GM19238 (cell line): ENCODE results near the gene ADAMTS2.
A peak's percentile ranks its signal among the peaks of the same experiment; 100 is the strongest.

Source experiments
- DNase-seq: peaks from one replicate; pipeline ENCODE4 v3.0.0; 2011; ENCODE audit warnings: low spot score; ENCODE audit not compliant: insufficient read length

The ADAMTS2 gene

DNA sequence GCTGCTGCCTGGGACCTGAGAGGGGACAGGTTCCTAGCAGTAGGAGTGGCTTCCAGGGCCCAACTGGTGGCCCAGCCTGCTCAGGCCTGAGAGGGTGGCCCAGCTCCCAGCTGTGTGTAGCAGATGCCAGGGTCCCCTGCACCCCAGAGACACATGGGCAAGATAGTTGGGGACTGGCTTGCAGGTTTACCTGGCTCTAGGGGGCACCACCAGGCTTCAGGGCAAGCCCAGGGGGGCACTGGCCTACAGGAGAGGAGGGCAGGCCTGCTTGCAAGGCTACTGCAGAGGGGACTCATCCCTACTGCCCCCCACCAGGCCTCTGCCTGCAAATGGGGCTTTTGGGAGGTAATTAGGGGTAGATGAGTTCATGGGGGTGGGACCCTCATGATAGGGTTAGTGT is 161.8 kb downstream of the ADAMTS2 start:
- no peak for DNase-seq

DNA sequence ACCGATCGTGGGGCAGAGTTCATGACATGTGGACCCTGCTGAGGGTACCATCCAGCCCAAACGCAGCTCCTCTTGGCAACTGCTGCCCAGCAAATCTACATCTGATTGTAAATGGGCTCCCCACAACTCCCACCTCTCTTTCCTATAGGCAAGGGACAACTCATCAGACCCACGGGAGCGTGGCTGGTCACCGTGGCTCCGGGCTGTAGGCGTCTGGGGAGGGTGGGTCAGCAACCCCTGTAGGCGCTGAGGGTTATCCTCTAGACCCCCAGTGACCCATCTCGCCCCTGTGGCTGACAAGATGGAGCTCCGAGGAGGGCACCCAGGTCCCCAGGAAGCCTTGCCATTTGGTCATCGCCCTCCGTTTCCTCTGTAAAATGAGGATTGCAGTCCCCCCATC is 162.7 kb downstream of the ADAMTS2 start:
- no peak for DNase-seq

DNA sequence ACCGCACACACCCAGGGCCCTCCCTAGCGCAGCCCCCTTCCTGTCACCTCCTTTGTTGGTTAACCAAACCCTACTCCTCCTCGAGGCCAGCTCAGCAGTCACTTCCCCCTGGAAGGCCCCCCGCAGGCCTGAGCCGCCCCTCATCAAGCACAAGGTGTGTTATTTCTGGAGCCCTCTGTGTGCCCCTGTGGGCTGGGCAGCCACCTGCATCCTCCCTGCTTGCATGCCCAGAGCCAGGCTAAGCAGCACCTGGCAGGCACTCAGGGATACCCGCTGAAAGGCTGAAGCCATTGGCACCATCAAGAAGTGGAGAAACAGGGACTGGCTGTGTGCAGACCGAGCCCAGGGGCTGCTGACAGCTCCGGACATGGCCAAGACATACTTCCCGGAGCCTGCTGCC is 163.3 kb downstream of the ADAMTS2 start:
- DNase-seq: no peak

DNA sequence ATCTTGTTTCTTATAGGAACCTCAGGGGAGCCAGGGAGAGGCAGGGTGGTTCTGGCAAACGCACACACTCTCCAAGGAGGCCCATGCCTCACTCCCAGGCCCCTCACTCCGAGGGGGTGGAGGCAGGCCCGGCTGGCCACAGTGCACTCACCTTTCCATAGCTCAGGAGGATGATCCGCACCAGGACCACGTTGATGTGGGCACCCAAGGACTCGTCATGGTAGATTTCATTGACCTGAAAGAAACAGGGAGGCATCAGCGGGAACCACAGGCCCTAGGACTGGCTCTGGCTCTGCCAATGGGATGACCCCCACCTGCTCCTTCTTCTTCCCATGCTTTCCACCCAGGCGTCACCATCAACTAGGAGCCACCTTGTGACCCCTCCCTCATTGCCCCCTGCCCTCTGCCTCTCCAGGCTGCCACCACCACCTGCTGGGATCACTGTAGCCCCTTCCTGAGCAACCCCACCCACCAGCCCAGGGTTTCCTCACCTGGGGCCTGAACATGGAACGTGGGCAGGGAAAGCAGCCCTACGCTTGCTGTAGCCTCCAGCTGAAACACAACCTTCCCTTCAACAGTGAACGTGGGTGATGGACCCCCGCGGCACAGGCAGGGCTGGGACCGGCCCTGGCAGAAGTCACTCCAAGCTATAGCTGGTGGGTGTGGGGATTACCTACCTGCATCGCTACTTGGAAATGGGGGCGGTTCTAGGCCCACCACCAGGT is 164.2 kb downstream of the ADAMTS2 start:
- DNase-seq: no peak

DNA sequence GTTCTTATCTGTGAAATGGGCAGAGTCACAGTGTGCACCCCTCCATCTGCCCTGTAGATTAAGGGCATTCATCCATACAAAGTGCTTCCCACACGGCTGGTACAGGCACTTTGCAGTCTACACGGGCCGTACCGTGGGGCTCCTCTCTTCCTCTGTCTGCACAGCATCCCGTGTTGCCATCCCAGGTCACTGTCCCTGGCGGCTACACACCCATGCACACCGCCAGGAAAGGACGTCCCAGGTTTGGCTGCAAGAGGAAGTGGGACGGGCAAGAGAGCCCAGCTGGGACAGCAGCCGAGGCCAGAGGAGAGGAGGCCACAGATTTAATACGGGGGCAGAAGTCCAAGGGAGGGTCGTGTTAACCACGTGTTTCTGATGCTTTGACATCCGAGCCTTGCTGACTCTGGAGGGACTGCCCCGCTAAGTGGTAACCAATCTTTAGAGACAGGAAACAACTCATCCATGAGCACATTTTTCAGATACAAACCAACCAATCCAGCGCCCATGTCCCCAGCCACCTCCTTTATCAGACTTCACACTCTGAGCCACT is 165.1 kb downstream of the ADAMTS2 start:
- no peak for DNase-seq

DNA sequence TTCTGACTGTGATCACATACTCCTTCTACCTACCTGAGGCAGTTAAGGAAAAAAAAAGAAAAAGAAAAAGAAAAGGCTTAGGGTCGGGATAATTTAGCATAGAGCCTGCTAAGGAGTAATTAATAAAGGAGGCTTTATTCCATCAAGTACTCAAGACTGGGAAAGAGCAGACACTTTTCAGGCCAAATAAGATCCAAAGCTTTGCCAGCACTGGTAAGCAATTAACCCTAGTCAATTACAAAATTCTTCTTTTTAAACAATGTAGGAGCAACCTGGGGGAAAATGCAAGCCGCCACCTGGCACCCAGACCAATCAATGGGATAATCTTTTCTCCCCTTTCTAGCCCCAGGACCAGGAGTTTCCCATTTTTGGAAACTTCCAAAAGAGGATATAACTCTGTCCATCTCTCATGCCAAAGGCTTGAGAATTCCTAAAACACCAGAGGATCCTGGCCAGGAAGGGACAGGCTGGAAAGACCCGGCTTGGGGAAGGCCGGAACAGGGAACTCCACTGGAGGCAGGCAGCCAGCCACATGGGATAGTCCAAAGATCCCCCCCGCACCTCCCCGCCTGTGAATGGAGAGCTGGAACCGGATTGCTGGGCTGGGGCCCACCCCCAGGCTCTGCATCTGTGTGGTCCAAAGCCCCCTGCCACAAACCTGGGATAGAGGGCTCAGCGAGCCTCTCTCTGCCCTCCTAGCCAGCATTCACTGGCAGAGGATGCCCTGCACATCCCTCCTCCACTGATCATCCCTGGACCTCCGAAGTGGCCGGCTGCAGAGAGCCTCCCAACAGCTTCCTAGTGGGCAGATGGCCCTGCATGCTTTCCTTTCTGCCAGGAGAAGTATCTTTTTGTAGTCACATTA is 167.3 kb downstream of the ADAMTS2 start:
- no peak for DNase-seq

DNA sequence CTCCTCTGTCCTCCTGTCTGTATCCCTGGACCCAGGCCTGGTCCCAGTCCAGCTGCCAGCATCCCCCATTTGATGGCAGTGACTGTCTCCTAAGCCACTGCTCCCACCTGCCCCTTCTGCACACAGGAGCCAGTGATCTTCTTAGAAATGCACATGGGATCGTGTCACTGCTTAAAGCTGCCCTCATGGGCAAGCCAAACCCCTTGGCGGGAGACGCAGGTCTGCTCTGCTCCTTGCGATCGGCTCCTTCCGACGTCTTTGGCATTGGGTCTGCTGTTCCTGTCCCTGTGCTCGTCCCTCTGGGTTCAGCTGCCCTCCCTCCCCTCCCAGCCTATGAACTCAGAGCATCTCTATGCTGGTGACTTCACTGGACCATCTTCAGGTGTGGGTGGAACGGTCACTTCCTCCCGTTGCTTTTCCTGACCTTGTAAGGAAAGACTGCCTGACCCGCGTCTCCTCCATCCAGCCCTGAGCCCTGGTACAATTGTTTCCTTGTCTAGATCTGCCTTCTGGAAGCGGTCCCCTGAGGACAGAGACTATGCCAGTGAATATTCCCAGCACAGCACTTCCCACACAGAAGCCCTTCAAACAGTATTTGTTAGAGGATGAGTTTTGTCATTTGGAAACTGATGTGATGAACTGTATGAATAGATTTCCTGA is 168.6 kb downstream of the ADAMTS2 start:
- DNase-seq: no peak

DNA sequence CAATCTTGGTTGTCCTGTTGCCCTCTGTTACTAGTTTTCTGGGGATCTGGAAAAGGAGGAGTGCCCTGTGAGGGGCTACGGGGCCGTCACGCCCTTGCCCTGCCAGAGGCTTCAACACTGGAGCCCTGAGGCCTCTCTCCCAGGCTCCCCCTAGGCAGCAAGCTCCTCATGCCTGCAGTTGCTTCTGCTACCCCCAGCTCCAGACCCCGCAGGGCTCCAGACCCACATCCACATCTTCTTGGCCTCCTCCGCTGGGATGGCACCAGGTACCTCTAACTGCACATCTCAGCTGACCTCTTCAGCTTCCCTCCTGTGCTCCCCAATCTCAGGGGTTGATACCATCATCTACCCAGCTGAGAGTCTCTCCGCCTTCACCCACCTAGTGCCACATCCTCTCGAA is 169.1 kb downstream of the ADAMTS2 start:
- no peak for DNase-seq

DNA sequence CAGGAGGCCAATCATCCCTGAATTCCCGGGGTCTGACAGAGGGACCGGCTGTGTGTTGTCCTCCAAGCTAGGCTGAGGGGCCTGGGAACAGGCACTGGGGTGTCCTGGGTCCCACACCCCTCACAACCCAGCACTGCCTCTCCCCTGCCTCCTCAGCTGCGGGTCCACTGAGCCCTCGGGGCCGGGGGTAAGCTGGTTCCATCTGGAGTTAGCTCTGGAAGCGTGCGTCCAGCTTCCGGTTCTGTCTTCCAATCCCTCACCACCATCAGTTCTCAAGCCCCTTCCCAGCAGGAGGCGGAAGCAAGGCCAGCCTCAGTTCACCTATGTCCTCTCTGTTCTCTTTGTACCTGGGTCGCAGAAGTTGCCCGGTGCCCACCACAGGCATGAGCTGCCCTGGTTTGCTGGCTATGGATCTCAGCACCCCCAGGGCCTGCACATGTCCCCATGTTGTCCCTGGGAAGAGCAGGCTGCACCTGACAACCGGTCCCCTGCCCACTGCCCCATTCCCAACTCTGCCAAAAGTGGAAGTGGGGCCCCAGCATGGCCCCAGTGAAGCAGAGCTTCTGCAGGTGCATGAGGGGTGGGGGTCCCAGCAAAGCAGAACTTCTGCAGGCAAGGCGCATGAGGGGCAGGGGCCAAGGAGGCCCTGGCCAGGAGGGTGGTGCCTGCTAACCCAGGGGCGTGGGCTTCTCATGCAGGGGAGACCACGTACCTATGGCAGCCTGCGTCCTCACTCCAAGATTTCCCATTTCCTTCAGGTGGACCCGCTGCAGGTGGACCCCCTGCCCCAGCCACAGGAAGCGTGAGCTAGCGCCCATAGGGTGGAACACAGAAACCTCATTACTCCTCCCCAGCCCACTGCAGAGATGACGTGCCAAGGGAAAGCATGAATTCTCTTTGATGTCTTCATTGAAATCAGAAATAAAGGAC is 173.2 kb downstream of the ADAMTS2 start:
- DNase-seq: no peak

DNA sequence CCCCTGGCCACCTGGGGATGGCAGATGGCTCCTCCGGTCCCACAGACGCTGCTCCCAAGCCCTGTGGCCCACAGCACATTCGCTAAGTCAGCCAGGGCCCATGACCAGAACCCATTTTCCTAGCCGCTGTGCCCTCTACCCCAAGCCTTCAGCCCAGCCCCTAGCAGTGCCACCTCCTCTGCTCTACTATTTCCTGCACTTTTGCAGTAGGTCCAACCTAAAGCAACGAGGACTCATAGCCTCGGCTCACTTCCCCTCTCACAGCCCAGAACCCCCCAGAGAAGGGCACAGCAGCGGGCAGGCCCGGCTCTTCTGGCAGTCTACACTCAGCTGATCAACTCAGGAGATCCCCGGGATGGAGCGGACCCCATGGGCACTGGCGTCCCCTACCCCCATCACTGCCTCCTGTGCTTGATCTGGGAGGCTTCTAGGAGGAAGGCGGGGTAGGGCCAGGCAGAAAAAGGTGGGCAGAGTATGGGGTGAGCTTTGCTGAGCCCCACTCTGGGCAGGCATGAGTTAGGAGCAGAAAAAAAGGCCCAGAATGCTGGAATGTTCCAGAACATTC is 173.9 kb downstream of the ADAMTS2 start:
- no peak for DNase-seq

DNA sequence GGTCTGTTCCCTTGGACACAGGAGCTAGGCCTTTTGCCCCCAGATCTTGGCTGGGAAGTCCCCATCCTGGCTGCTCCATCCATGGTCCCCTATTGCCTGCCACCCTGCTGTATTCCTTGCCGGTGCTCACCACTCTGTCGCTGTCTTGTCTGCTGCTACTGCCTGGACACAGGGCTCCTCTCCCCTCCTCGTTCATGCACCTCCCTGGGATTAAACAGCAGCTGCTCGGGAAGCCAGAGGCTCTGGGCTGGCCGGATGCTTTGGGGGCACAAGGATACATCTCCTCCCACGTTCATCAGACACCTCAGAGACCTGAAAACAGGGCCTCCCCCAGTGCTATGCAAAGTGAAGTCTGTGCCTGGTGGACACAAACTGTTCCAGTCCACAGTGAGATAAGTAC is 174.7 kb downstream of the ADAMTS2 start:
- DNase-seq: no peak

DNA sequence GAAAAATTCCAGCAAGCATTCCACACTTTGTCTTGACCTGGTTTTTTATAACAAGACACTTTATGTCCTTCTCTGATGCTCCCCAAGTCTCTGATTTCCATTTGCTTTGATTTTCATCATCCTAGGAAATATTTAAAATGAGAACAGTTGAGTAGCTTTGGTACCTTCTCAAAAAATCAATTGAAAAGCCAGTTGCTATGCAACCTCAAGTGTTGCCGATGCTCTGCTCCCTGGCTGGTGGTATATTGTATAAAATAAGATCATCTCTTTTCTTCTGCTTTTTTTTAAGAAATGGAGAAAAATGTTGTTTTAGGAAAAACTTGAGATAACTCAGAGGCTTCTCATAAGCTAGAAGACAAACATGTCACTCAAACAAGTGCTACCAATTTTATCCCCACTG is 175.4 kb downstream of the ADAMTS2 start:
- DNase-seq: no peak

DNA sequence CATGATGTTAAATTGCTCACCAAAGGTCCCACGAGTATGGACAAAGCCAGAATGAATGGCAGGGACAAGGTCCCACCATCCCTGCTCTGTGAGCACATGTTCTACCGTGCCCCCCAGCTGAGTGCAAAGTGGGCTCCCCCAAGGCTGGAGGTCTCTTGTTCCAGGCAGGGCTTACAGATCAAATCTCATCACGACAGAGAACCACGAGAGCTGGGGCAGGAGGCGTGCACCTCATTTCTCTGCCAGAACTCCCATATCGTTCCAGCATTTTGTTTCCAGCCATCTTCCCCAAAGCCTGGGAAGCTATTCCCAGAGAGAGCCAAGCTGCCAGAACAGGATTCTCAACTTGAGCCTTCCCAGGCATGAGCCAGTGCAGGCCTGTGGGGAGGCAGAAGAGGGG is 176.6 kb downstream of the ADAMTS2 start:
- no peak for DNase-seq

DNA sequence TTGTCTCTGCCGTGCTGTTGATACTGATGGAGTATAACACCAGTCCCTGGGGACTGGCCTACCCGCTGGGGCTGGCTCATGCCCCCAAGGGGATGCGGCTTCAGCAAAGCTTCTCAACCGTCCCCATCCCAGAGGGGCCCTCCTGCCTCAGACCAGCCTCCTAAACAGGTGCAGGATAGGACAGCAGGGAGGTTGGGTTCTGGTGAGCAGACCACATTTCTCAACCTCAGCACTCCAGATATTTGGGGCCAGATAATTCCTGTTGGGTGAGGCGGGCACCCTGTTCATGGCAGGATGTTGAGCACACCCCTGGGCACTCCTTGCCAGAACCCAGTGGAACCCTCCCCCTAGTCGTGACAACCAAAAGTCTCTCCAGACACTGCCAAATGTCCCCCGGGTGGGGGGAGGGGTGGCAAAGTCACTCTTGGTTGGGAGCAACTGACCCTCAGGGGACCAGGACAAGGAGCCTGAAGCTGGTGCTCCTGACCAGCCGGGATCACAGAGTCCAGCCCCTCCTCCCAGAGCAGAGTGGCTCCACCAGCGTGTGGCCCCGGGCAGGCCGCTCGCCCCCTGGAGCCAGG is 177.3 kb downstream of the ADAMTS2 start:
- no peak for DNase-seq

DNA sequence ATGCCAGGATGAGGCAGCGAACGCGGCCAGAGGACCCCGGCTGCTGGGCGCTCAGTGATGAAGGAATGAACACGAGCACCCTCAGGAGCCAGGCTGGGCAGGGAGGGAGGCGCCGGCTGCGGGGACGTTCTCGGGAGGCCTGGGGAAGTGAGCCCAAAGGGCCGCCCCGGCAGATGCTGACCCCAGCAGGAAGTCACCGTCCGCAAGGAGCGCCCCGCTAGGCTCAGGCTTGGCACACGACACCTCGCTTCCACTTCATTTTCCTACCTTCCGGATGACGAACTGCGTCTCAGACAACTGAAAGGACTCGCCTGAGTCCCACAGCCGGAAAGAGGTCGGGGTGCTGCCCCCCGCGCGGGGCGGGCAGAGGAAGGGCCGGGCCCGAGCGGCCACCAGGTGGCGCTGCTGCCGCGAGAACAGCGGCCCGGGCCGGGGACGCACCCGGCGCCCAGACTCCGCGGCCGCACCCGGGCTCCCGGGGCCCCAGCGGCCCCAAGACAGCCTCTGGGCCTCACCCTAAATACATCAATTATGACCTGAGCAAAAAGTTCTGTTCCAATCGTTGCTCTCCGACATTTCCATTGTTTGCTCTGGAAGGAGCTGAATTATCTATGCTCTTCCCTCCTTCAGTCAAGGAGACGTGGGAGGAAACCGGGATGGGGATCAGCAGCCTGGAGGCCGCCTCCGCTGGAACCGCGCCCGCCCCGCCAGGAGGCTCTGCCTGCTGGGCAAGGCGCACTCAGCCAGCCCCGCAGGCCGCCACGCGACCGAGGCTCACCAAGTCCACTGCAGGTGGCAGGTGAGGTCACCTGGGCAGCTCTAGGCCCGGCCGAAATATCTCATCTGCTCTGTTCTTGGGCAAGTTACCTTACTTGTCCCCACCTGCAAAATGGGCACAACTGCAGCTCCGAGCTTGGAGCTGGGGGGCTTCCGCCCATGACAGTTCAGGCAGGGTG is 178.1 kb downstream of the ADAMTS2 start:
- DNase-seq: peak; percentile 52

DNA sequence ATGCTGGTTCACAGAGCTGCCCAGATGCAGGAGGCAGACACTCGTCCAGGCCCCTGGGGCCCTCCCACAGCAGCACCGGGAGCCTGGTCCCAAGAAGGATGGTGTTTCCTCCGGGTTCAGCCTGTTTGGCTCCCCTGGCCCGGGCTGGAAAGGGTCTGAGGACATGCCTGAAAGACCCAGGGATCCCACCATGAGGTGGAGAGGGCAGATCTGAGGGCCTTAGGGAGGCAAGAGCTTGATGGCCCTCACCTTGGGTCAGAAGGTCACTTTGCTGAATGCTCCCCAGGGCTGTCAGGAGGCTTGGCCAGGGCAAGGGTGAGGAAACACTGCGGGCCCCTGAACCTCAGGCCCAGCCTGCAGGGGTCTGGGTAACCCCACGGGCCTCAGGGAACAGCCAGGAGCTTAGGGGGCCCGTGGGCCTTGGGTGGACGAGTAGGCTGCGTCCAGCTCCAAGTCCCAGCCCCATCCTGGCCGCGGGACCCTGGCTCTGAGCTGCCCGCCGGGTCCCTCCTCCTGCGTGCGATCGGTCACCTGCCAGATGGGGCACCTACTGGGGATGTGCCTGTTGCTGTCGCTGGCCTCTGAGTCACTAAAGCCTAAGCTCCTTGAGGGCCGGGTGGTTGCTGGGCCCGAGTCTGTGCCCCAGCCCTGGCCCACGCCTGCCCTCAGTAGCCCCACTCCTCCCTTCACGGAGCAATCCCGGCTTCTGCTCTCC is 178.9 kb downstream of the ADAMTS2 start:
- DNase-seq: no peak

DNA sequence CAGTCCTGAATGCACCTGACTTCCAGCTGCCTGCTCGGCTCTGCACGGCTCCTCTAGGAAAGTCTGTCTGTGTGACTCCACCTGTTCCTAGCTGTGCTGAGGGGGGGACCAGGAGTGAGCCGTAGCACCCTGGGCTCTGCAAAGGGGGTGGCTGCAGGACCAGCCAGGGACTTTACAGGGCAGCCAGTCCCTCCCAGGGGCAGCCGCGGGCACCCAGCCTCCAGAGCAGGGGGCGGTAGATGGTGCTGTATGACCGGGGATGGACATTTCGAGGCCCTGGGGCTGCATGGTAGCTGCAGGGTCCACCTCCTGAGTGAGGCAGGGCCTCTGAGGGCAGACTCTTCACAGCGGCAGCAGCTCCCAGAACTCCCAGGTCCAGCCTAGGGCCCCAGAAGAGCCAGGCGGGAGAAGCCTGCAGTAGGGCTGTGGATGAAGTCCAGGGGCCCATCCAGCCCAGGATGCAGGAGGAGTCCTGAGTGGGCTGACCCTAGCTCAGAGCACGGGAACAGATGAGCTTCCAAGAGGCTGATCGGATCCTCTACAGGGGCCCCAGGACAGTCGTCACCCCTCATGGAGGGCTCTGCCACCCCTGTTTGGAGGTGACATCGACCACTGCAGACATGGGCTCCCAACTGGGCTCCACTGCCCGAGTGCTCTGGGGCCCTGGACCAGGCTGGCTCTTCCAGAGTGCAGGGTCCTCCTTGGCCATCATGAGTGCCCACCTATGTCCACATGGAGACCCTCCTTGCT is 179.7 kb downstream of the ADAMTS2 start:
- no peak for DNase-seq
